Activated naive CD8-positive, alpha-beta T cell treated with anti-CD3 and anti-CD28 coated beads, Interleukin-2, amount 50 U/mL, for 24 hours (primary cell): ENCODE data around the gene DEFB114.

Source experiments
- ATAC-seq: fragments of 150-1000 bp; cut with Tn5 transposase; one replicate; pipeline ENCODE4 v1.10.0; 2021
- DNase-seq: peaks from one replicate; pipeline ENCODE4 v3.0.0; 2021
- H3K27ac Mint-ChIP-seq: one replicate; pipeline ENCODE4 v1.8.0; 2021; ENCODE audit warnings: mild to moderate bottlenecking, mixed read lengths
- H3K27me3 Mint-ChIP-seq: one replicate; pipeline ENCODE4 v1.8.0; 2021; ENCODE audit warnings: mixed read lengths
- H3K36me3 Mint-ChIP-seq: one replicate; pipeline ENCODE4 v1.8.0; 2021; ENCODE audit warnings: low read depth, mixed read lengths
- H3K4me1 Mint-ChIP-seq: one replicate; pipeline ENCODE4 v1.8.0; 2021; ENCODE audit warnings: mixed read lengths
- H3K4me3 Mint-ChIP-seq: one replicate; pipeline ENCODE4 v1.8.0; 2021; ENCODE audit warnings: mild to moderate bottlenecking, moderate library complexity, mixed read lengths
- H3K9me3 Mint-ChIP-seq: one replicate; pipeline ENCODE4 v1.8.0; 2021; ENCODE audit warnings: mixed read lengths

The DEFB114 gene

DNA sequence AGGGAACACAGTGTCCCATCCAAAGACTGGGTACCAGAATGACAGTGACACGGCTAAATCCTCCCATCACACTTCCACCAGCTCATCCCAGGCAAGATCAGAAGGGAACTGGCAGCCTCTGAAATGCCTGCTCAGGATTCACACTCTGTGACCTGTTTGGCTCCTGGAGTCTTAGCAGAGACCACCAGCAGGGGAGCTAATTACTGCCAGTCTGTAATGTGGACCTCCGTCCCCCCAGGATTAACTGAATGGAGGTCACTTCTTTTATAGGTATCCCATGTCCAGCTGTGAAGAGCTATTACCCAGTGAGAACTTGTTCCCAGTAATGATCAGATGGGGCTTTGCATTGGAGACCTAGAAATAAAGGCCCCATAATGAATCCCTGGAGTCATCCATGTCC, 45.2 kb downstream of the DEFB114 start:
- Mint-ChIP-seq H3K27ac (no peak overlapping the region), H3K27me3 (no peaks in the 10 kb centered on the region), H3K9me3 (no peaks in the 10 kb centered on the region), H3K36me3 (no peaks in the 10 kb centered on the region), H3K4me1 (no peaks in the 10 kb centered on the region), H3K4me3 (no peak overlapping the region)
- ATAC-seq (no peak), DNase-seq (no peak)

DNA sequence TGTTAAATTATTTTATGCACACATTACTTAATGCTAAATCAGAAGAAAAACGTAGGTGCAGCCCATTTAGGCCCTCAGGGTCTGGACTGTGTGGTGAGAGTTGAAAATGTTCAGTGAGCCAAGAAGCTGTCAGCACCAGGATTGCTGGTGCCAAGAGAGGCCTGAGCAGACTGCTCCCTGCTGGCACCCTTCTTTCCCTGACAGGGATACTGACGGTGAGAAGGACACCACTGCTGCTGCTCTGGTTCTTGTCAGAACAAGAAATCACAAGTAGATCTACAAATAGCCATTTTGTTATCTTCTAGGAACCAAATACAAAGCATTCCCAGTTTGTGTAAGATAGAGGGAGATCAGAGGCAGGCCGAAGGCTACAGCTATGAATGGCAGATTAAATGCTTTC, 48.9 kb downstream of the DEFB114 start:
- DNase-seq (no peak), ATAC-seq (no peak)
- H3K4me3 Mint-ChIP-seq: no peak overlapping the region
- no peaks in the 10 kb centered on the region for H3K4me1 Mint-ChIP-seq
- H3K27me3 Mint-ChIP-seq: no peaks in the 10 kb centered on the region
- no peaks in the 10 kb centered on the region for H3K36me3 Mint-ChIP-seq
- H3K9me3 Mint-ChIP-seq: no peaks in the 10 kb centered on the region
- H3K27ac Mint-ChIP-seq: no peak overlapping the region

DNA sequence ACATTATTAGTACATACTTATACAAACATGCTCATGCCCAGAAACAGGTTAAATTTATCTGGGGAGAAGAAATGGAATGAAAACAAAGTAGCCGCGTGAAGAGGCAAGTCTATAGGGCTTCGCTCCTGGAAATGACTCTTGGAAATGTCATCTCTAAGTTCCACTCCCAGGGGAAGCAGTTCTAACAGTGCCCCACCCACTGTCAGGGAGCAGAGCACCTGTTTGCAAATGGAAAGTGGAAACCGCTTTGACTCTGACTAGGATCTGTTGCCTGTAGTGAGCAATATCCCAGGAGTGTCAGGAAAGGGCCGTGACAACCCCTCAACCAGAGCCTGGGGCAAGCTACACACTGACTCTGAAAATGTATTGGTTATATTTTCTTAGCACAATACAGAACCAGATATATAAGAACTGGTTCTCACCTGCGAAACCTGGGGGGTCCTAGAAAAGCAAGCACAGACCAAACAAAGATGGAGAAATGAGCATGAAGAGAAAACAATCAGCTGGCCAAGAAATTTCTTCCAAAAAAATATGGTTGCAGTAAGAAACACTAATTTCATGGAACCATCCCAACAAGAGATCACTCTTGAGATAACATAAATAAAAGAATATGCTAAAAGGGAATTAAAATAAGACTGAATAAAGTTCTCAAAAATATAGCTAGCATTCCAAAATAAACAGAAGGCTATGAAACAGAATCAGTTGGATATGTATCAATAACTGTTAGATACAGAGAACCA, 50.2 kb downstream of the DEFB114 start:
- no peaks in the 10 kb centered on the region for H3K36me3 Mint-ChIP-seq
- no peaks in the 10 kb centered on the region for H3K9me3 Mint-ChIP-seq
- ATAC-seq (no peak), DNase-seq (no peak)
- H3K27me3 Mint-ChIP-seq: no peaks in the 10 kb centered on the region
- no peak overlapping the region for H3K27ac Mint-ChIP-seq
- H3K4me3 Mint-ChIP-seq: no peak overlapping the region
- H3K4me1 Mint-ChIP-seq: no peaks in the 10 kb centered on the region

DNA sequence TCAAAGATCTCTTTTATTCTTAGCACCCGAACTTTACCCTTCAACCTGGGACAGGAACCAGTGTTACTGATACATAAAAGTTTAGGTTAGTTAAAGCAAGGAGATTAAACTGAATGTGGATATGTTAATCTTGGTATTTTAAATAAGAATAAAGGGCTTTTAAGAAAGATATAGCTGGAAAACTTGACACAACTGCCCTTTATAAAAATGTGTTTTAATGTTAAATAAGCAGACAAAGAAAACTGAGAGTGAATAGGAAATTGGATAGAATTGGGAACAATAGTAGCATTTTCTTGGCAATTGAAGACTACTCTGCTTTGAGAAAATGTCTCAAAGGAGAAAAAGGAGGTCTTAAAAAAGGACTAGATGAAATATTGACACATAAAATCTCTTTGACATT, 51.8 kb downstream of the DEFB114 start:
- H3K9me3 Mint-ChIP-seq: no peaks in the 10 kb centered on the region
- no peaks in the 10 kb centered on the region for H3K36me3 Mint-ChIP-seq
- no peaks in the 10 kb centered on the region for H3K27me3 Mint-ChIP-seq
- no peak for ATAC-seq
- H3K4me1 Mint-ChIP-seq: no peaks in the 10 kb centered on the region
- H3K4me3 Mint-ChIP-seq: no peak overlapping the region
- no peak for DNase-seq
- no peak overlapping the region for H3K27ac Mint-ChIP-seq

DNA sequence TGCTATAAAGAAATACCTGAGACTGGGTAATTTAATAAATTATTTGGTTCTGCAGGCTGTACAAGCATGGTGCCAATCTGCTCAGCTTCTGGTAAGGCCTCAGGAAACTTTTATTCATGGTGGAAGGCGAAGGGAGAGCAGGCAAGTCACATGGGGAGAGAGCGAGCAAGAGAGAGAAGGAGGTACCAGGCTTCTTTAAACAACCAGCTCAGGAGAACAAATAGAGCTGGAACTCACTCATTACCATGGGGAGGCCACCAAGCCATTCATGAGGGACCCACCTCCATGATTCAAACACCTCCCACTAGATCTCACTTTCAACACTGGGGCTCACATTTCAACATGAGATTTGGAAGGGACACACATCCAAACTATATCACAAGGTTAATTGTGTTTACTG, 52.7 kb downstream of the DEFB114 start:
- DNase-seq (no peak), ATAC-seq (no peak)
- no peak overlapping the region for H3K4me3 Mint-ChIP-seq
- no peak overlapping the region for H3K27ac Mint-ChIP-seq
- H3K4me1 Mint-ChIP-seq: no peaks in the 10 kb centered on the region
- H3K27me3 Mint-ChIP-seq: no peaks in the 10 kb centered on the region
- no peaks in the 10 kb centered on the region for H3K9me3 Mint-ChIP-seq
- no peaks in the 10 kb centered on the region for H3K36me3 Mint-ChIP-seq
